HG02870 (cell line): Measurements from ENCODE around the gene MLEC.

ENCODE experiments used
- ATAC-seq: cut with Tn5 transposase; IDR thresholded peaks from one replicate; pipeline ENCODE4 v1.9.1; 2021; ENCODE audit warnings: mild to moderate bottlenecking, moderate library complexity; ENCODE audit not compliant: unreplicated experiment

MLEC gene

GRCh38 chr12:120739821-120740613, 53.1 kb downstream of the MLEC start:
- no peak for ATAC-seq

- no peak for ATAC-seq
Measured at GRCh38 chr12:120740871-120741270, 53.9 kb downstream of the MLEC start.

- ATAC-seq: no peak
Measured at GRCh38 chr12:120741476-120742421, 54.8 kb downstream of the MLEC start.

- no peak for ATAC-seq
Measured at GRCh38 chr12:120744922-120745493, 58.1 kb downstream of the MLEC start.

DNA sequence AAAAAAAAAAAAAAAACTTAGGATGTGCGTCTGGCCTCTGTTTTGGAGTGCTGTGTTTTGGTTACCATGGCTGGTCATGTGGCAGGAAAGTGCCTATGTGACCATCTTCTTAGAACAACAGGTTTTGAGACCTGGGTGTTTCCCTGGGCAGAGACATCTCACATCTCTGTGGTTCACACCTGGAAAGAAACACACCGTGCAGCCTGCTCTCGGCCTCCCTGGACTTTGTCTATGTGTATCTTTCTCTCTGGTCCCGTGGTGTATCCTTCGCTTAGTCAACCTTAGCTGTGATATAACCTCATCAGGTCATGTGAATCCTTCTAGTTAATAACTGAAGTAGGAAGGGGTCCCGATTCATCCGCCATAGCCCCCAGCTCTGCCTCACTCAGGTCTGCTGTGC, 61.3 kb downstream of the MLEC start:
- ATAC-seq: no peak

- ATAC-seq: no peak
Measured at GRCh38 chr12:120749256-120749655, 62.3 kb downstream of the MLEC start.

- no peak for ATAC-seq
Measured at GRCh38 chr12:120750806-120751205, 63.9 kb downstream of the MLEC start.

GRCh38 chr12:120751389-120751788, 64.4 kb downstream of the MLEC start:
- no peak for ATAC-seq
